Peyer's patch (tissue), 4 donors: ENCODE results near the gene CPNE9.

Experiments
- CTCF ChIP-seq, 6 experiments: fragments of 450-650 bp in 4 of 6; fragments of 200-600 bp in 2 of 6; sonication (generic) in 1 of 6; IDR thresholded peaks; one replicate each; pipeline ENCODE4 v1.5.1; 2017 to 2019; ENCODE audit warnings: antibody characterized with exemption in 6 of 6, mild to moderate bottlenecking in 3 of 6, moderate library complexity in 1 of 6
- POLR2A ChIP-seq, 2 donors: fragments of 450-650 bp; IDR thresholded peaks; one replicate each; pipeline ENCODE4 v1.5.1; 2017; ENCODE audit warnings: antibody characterized with exemption in 2 of 2, mild to moderate bottlenecking in 2 of 2, moderate library complexity in 2 of 2

DNA sequence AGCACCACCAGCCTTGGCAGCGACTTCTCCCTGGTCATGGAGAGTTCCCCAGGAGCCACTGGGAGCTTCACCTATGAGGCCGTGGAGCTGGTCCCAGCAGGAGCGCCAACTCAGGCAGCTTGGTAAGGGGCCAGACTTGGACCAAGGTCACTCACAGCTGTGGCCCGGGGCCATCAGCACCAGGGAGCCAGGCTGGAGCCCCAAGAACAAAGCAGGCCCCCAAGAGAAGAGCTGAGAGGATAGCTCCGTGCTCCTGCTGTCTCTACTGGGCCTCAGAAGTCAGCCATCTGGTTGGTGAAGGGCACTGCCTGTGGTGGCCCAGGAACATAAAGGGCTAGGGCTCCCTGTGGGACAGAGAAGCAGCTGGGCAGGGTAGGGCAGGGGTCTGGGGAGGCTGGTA lies 14.7 kb upstream of the CPNE9 start:
- TF ChIP-seq POLR2A (IDR thresholded peaks at IDR 0.05) (no peak), CTCF (IDR thresholded peaks at IDR 0.05) (no peak)
